Type B pancreatic cell (in vitro differentiated cells): ENCODE measurements around the gene SNTG2. TPM values are rescaled to one million over a fixed set of nuclear protein-coding genes. Genes with fewer than 3 reads are reported as not detected.

Experiments used
- DNase-seq: peaks from one replicate; pipeline ENCODE4 v3.0.0; 2021; ENCODE audit warnings: mixed read lengths; ENCODE audit not compliant: unreplicated experiment; ENCODE audit errors: extremely low spot score
- H3K27ac Mint-ChIP-seq: 2 replicates; pipeline ENCODE4 v1.8.0; 2021; ENCODE audit warnings: mild to moderate bottlenecking, mixed read lengths
- H3K27me3 Mint-ChIP-seq: 2 replicates; pipeline ENCODE4 v1.8.0; 2021; ENCODE audit warnings: mixed read lengths
- H3K36me3 Mint-ChIP-seq: 2 replicates; pipeline ENCODE4 v1.8.0; 2021; ENCODE audit warnings: mixed read lengths
- H3K4me1 Mint-ChIP-seq: one replicate; pipeline ENCODE4 v1.8.0; 2021; ENCODE audit warnings: mixed read lengths; ENCODE audit not compliant: unreplicated experiment
- H3K4me3 Mint-ChIP-seq: 2 replicates; pipeline ENCODE4 v1.8.0; 2021; ENCODE audit warnings: mild to moderate bottlenecking, mixed read lengths
- H3K9me3 Mint-ChIP-seq: 2 replicates; pipeline ENCODE4 v1.8.0; 2021; ENCODE audit warnings: mixed read lengths
- total RNA-seq: library from RNA; stranded (reverse); gene quantifications from 2 replicates; pipeline ENCODE4 v1.2.1, GENCODE V29; 2021; ENCODE audit warnings: low replicate concordance
- TF ChIP-seq, protein P1 (sequence below): fragments of 200-600 bp; sonication (generic); conservative IDR thresholded peaks from 2 replicates; pipeline ENCODE4 v1.5.0; 2021; ENCODE audit warnings: antibody characterized with exemption, mild to moderate bottlenecking

SNTG2 gene
- total RNA-seq, 1 donor from 2014 or later = 1.1 TPM

- H3K4me1 Mint-ChIP-seq = no peaks in the 10 kb centered on the region
- TF ChIP-seq, protein P1, sequence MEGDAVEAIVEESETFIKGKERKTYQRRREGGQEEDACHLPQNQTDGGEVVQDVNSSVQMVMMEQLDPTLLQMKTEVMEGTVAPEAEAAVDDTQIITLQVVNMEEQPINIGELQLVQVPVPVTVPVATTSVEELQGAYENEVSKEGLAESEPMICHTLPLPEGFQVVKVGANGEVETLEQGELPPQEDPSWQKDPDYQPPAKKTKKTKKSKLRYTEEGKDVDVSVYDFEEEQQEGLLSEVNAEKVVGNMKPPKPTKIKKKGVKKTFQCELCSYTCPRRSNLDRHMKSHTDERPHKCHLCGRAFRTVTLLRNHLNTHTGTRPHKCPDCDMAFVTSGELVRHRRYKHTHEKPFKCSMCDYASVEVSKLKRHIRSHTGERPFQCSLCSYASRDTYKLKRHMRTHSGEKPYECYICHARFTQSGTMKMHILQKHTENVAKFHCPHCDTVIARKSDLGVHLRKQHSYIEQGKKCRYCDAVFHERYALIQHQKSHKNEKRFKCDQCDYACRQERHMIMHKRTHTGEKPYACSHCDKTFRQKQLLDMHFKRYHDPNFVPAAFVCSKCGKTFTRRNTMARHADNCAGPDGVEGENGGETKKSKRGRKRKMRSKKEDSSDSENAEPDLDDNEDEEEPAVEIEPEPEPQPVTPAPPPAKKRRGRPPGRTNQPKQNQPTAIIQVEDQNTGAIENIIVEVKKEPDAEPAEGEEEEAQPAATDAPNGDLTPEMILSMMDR = no peak
- H3K4me3 Mint-ChIP-seq = no peak overlapping the region
- peaks cover 13% of the 10 kb centered on the region for H3K27me3 Mint-ChIP-seq
- no peak overlapping the region for H3K27ac Mint-ChIP-seq
- H3K9me3 Mint-ChIP-seq = no peaks in the 10 kb centered on the region
- no peak for DNase-seq
- no peaks in the 10 kb centered on the region for H3K36me3 Mint-ChIP-seq
Observed at GRCh38 chr2:1265454-1265853, 314.8 kb downstream of the SNTG2 start.

- no peak for DNase-seq
- TF ChIP-seq, protein P1 = no peak
- Mint-ChIP-seq H3K27me3 (peaks cover 13% of the 10 kb centered on the region), H3K4me3 (no peak overlapping the region), H3K9me3 (no peaks in the 10 kb centered on the region), H3K27ac (no peak overlapping the region), H3K36me3 (no peaks in the 10 kb centered on the region), H3K4me1 (no peaks in the 10 kb centered on the region)
Observed at GRCh38 chr2:1266351-1266750, 315.7 kb downstream of the SNTG2 start.

- no peak for DNase-seq
- no peaks in the 10 kb centered on the region for H3K4me1 Mint-ChIP-seq
- TF ChIP-seq, protein P1 = no peak
- no peak overlapping the region for H3K27ac Mint-ChIP-seq
- no peak overlapping the region for H3K4me3 Mint-ChIP-seq
- no peaks in the 10 kb centered on the region for H3K36me3 Mint-ChIP-seq
- H3K27me3 Mint-ChIP-seq = peaks cover 13% of the 10 kb centered on the region
- no peaks in the 10 kb centered on the region for H3K9me3 Mint-ChIP-seq
Observed at GRCh38 chr2:1268034-1268433, 317.4 kb downstream of the SNTG2 start.

GRCh38 chr2:1269812-1270211, 319.2 kb downstream of the SNTG2 start:
- no peak overlapping the region for H3K27ac Mint-ChIP-seq
- H3K36me3 Mint-ChIP-seq = no peaks in the 10 kb centered on the region
- H3K27me3 Mint-ChIP-seq = peaks cover 16% of the 10 kb centered on the region
- TF ChIP-seq, protein P1 = no peak
- peaks cover 5% of the 10 kb centered on the region for H3K9me3 Mint-ChIP-seq
- DNase-seq = no peak
- H3K4me1 Mint-ChIP-seq = no peaks in the 10 kb centered on the region
- no peak overlapping the region for H3K4me3 Mint-ChIP-seq

- TF ChIP-seq, protein P1 = no peak
- Mint-ChIP-seq H3K27ac (no peak overlapping the region), H3K36me3 (no peaks in the 10 kb centered on the region), H3K27me3 (peaks cover 12% of the 10 kb centered on the region), H3K9me3 (peaks cover 9% of the 10 kb centered on the region), H3K4me1 (no peaks in the 10 kb centered on the region), H3K4me3 (no peak overlapping the region)
- DNase-seq = no peak
Observed at GRCh38 chr2:1272835-1273234, 322.2 kb downstream of the SNTG2 start.

DNA sequence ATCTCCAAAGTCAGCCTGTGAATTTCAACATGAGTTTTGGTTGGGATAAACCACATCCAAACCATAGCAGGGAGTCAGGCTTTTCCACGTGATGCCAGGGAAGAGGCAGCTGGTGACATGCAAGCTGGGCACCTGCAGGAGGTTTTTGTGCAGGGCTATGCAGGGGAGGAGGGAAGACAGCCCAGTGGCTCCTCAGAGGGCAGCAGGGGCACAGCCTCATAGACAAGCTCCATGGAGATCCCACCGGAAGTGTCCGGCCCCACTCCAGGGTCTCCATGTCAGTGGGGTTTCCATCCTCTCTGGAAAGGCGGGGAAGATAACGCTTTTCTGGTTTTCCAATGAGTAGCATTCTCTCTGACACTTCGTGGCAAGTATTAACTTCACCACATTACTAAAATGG, 327.0 kb downstream of the SNTG2 start:
- H3K9me3 Mint-ChIP-seq = peaks cover 9% of the 10 kb centered on the region
- no peak for DNase-seq
- H3K4me3 Mint-ChIP-seq = no peak overlapping the region
- H3K4me1 Mint-ChIP-seq = no peaks in the 10 kb centered on the region
- H3K27ac Mint-ChIP-seq = no peak overlapping the region
- no peaks in the 10 kb centered on the region for H3K36me3 Mint-ChIP-seq
- TF ChIP-seq, protein P1 = no peak
- peaks cover 3% of the 10 kb centered on the region for H3K27me3 Mint-ChIP-seq
